ENCODE measurements around the gene WSCD1. TPM values are rescaled to one million over a fixed set of nuclear protein-coding genes. Genes with fewer than 3 reads are reported as not detected.

The WSCD1 gene
- total and polyA plus RNA-seq, 9 donors = 0.53 to 4.4 (median 1.7) TPM

GRCh38 chr17:6104956-6105648, 34.9 kb downstream of the WSCD1 start:
- Histone ChIP-seq H3K27me3 (no peaks in the 10 kb centered on the region), H3K9me3 (no peaks in the 10 kb centered on the region), H3K4me3 (no peak overlapping the region), H3K4me1 (ENCODE audit: insufficient read depth) (no peaks in the 10 kb centered on the region), H3K27ac (no peak overlapping the region), H3K36me3 (no peaks in the 10 kb centered on the region)
- intact Hi-C loops (cut with DNase I) = no loop called here
- no peak for DNase-seq
- TF ChIP-seq, protein P1, sequence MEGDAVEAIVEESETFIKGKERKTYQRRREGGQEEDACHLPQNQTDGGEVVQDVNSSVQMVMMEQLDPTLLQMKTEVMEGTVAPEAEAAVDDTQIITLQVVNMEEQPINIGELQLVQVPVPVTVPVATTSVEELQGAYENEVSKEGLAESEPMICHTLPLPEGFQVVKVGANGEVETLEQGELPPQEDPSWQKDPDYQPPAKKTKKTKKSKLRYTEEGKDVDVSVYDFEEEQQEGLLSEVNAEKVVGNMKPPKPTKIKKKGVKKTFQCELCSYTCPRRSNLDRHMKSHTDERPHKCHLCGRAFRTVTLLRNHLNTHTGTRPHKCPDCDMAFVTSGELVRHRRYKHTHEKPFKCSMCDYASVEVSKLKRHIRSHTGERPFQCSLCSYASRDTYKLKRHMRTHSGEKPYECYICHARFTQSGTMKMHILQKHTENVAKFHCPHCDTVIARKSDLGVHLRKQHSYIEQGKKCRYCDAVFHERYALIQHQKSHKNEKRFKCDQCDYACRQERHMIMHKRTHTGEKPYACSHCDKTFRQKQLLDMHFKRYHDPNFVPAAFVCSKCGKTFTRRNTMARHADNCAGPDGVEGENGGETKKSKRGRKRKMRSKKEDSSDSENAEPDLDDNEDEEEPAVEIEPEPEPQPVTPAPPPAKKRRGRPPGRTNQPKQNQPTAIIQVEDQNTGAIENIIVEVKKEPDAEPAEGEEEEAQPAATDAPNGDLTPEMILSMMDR (IDR thresholded peaks at IDR 0.05) = no peak
- TF ChIP-seq POLR2A (IDR thresholded peaks at IDR 0.05) (no peak), EP300 (IDR thresholded peaks at IDR 0.05) (no peak)
- WGBS, 3 donors = 59 to 61% (median 60%) methylated on average over 12 of the region's 12 CpGs

DNA sequence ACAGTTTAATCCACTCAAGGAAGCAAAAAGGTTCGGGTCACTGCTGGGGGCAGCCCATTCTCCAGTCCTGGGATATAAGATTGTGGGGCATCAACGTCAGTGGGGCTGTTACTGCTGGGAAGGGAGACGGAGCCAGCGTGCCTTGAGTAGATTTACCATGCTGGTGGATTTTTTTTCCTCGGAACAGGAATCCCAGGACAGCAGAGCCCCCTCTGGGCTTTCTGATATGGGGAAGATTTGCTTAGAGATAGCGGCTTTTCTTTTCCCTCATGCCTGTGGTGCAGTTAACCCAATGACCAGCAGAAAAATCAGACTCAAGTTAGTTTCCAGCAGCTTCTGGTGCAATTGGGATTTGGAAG, 35.4 kb downstream of the WSCD1 start:
- intact Hi-C loops (cut with DNase I) = no loop called here
- no peak for DNase-seq
- 58 to 73% (median 71%) methylated on average over 6 of the region's 6 CpGs for WGBS, 3 donors

GRCh38 chr17:6106212-6106611, 36.0 kb downstream of the WSCD1 start:
- H3K27ac ChIP-seq = no peak overlapping the region
- 80 to 83% (median 81%) methylated on average over 2 of the region's 2 CpGs for WGBS, 3 donors
- no peak overlapping the region for H3K4me3 ChIP-seq
- TF ChIP-seq, protein P1 (IDR thresholded peaks at IDR 0.05) = no peak
- TF ChIP-seq EP300 (IDR thresholded peaks at IDR 0.05) = no peak
- TF ChIP-seq POLR2A (IDR thresholded peaks at IDR 0.05) = no peak
- no peaks in the 10 kb centered on the region for H3K27me3 ChIP-seq
- DNase-seq = no peak
- no peaks in the 10 kb centered on the region for H3K4me1 ChIP-seq (ENCODE audit: insufficient read depth)
- no peaks in the 10 kb centered on the region for H3K36me3 ChIP-seq
- intact Hi-C loops (cut with DNase I) = no loop called here
- H3K9me3 ChIP-seq = no peaks in the 10 kb centered on the region

More for the DNA sequence above, 35.4 kb downstream of the WSCD1 start:
- Histone ChIP-seq H3K27ac (no peak overlapping the region), H3K36me3 (no peaks in the 10 kb centered on the region), H3K27me3 (no peaks in the 10 kb centered on the region), H3K4me3 (no peak overlapping the region), H3K9me3 (no peaks in the 10 kb centered on the region), H3K4me1 (ENCODE audit: insufficient read depth) (no peaks in the 10 kb centered on the region)
- TF ChIP-seq, protein P1 (IDR thresholded peaks at IDR 0.05) = no peak
- TF ChIP-seq EP300 (IDR thresholded peaks at IDR 0.05) (no peak), POLR2A (IDR thresholded peaks at IDR 0.05) (no peak)

DNA sequence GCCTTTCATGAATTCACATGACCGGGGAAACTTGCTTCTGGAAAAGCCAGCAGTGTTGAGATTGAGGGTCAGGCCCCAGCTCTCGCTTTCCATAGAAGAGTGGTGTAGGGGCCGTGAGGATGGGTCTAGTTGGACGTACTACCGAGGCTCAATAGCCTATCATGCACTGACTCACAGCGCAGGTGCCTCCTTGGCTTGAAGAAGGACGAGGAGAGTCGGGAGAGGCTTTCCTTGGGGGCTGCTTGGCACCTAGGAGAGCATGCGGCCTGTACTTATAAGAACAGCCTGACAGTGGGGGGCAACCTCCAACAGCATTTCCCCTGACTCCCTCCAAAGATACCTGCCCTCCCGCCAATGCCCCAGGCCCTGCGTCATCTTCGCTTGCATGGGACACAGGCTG, 37.6 kb downstream of the WSCD1 start:
- no peak overlapping the region for H3K27ac ChIP-seq
- no peaks in the 10 kb centered on the region for H3K9me3 ChIP-seq
- intact Hi-C loops (cut with DNase I) = no loop called here
- TF ChIP-seq, protein P1 (IDR thresholded peaks at IDR 0.05) = no peak
- TF ChIP-seq POLR2A (IDR thresholded peaks at IDR 0.05) (no peak), EP300 (IDR thresholded peaks at IDR 0.05) (no peak)
- no peak overlapping the region for H3K4me3 ChIP-seq
- no peaks in the 10 kb centered on the region for H3K27me3 ChIP-seq
- no peaks in the 10 kb centered on the region for H3K4me1 ChIP-seq (ENCODE audit: insufficient read depth)
- WGBS, 3 donors = 83 to 92% (median 86%) methylated on average over 12 of the region's 12 CpGs
- no peak for DNase-seq
- H3K36me3 ChIP-seq = no peaks in the 10 kb centered on the region

Measured in ovary (tissue), 9 donors.